HG02798 (cell line): ENCODE results near the gene REG4.
A peak's percentile ranks its signal among the peaks of the same experiment; 100 is the strongest.
"Not testable (repeated sequence)": the region's sequence is repeated elsewhere in the genome, so short reads cannot be mapped to it uniquely, and the experiment has no call there.

ENCODE experiments used
- ATAC-seq: cut with Tn5 transposase; IDR thresholded peaks from one replicate; pipeline ENCODE4 v1.9.1; 2021; ENCODE audit warnings: mild to moderate bottlenecking; ENCODE audit not compliant: unreplicated experiment, poor library complexity

Gene REG4

GRCh38 chr1:119808972-119809550 lies 2.2 kb downstream of the REG4 start:
- peak; percentile 81 for ATAC-seq

- no peak for ATAC-seq
Observed at GRCh38 chr1:119808491-119808890, 2.8 kb downstream of the REG4 start.

DNA sequence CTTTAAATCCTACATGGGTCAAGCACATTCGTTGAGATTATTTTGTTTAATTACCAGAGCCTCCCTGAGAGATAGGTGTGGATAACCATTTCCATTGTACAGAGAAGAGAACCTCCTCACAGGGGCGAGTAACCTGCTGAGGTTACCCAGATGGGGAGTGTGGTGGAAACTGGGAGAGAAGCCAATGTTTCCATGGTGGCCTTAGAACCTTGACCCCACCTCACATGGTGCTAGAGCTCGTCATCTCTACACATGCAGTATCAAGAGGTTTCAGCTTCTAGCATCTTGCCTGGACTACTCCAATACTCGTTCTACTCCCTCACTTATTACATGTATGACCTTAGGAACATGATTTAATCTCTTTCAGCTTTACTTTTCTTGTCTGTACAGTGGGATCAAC lies 4.8 kb downstream of the REG4 start:
- no peak for ATAC-seq

DNA sequence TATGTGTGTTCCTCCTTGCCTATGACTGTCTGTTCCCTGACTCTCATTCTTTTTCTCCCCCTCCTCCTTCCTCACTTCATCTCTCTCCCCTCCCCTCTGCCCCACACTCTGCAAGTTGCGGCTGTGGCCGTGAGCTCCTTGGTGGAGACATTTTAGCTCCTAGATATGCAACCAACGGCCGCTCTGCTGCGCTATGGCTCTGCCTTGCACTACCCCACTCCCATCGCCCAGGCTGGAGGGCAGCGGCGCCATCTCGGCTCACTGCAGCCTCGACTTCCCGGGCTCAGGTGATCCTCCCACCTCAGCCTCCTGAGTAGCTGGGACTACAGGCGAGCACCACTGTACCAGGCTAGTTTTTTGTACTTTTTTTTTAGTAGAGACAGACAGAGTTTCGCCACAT lies 5.5 kb downstream of the REG4 start:
- ATAC-seq = no peak

DNA sequence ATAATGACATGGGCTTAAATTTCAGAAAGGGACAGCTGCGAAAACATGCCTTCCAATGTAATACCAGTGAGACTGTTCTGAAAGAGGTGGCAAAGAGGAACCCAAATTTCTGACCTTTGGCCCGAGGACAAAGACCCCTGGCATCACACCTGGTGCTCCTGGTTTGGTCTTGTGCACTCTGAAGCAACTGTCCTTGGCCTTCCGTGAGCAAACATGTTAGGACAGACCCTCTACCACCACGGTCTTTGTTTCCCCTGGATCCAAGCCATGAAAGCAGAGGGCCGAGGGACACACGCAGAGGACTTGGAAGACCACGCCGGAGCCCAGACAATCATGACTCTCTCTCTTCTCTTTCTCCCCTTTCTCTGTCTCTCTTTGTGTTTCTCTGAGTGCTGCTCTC lies 6.0 kb downstream of the REG4 start:
- no peak for ATAC-seq

GRCh38 chr1:119799599-119800177 lies 11.6 kb downstream of the REG4 start:
- ATAC-seq = no peak

DNA sequence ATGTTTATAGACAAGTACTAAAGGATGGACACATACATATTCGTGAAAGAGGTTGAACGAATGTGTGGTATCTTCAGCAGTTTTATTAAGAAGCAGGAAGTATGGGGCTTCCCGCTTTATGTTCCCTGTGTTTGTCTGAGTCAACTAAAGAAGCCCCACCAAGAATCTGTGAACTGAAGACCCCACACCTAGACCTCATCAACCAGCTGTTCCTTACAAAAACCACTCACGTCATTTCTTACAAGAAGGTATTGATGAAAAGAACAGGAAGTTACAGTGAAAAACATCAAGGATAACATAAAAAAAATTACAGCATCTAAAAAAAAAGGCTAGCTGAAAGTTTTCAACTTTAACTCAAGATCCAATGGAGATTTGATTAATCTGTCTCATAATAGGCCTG lies 12.3 kb downstream of the REG4 start:
- no peak for ATAC-seq

GRCh38 chr1:119797606-119798005 lies 13.7 kb downstream of the REG4 start:
- ATAC-seq = no peak

DNA sequence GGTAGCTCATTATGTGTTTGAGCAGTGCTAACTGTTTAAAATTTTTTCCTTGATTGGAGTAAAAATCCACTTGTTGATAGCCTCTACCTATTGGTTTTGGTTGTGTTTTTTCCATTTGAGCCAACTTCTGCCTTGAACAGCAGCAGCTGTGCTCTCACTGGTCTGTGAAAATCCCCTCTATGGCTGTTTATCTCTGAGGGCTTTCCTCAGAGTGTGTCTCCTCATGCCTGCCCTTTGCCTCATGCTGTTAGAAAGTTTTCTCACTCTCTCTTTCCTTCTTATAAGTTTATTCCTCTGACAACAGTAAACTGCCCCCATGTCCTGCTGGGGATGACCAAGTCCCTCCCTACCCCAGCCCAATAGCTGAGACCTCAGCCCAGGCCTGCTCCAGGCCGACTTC lies 14.1 kb downstream of the REG4 start:
- ATAC-seq = no peak

GRCh38 chr1:119795261-119796200 lies 15.7 kb downstream of the REG4 start:
- ATAC-seq = no peak

- no peak for ATAC-seq
Observed at GRCh38 chr1:119794876-119795240, 16.4 kb downstream of the REG4 start.

DNA sequence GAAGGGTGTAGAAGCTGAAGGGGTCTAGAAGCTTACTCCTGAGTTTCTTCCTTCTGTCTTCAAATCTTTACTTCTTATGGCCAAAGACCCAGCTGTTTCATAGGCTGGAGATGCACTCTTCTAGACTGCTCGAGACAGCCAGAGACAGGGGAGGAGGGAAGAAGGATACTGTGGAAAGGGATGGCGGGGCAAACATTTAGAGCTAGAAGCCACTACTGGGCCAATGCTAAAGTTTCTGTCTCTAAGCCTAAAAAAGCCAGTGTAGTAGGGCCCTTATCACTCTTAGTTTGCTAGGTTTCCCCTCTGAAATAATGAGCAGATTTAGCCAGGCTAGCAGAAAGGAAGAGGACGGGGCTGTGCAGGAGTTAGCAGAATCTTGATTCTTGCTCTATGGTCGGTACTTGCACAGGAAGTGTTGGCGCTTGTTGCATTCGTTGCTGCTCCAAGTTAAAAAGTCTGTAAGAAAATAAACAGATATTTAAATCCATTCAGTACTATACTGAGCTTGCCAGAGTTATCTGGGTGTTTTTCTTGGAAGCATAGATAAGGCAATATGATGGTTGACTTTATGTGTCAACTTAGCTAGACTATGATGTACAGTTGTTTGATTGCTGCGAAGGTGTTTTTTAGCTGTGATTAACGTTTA lies 16.9 kb downstream of the REG4 start:
- no peak for ATAC-seq

- ATAC-seq = no peak
Observed at GRCh38 chr1:119791377-119791776, 19.9 kb downstream of the REG4 start.

DNA sequence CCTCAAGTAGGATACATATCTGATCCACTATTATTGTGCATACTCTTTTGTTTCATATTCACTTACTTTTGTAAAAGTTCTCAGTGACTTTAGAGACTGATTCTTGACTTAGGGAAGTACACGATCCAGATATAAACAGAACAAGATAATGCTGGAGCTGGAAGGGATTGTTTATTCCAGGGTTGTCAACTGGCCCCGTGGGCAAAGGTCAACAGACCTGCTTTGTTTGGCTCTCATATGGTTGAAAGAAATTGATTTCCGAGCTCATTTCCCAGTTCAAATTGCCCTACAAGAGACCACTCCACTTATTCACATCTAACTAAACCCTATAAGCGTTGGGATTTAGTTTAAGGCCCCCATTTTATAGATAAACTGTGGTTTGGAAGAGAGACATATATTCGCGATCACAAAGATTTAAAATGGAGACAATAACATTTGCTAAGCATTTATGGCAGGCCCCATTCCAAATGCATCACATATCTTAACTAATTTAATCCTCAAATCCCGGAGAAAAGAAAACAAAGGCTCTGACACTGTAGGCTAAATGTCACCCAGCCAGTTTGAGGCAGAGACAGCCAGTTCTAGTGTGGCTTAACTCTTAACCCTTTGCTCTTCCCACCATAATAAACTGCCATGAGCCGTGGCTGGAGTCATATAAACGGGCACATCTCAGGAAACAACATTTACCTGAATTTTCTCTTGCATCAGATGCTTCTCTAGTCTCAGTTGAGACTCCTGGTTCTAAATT lies 20.6 kb downstream of the REG4 start:
- ATAC-seq = no peak

DNA sequence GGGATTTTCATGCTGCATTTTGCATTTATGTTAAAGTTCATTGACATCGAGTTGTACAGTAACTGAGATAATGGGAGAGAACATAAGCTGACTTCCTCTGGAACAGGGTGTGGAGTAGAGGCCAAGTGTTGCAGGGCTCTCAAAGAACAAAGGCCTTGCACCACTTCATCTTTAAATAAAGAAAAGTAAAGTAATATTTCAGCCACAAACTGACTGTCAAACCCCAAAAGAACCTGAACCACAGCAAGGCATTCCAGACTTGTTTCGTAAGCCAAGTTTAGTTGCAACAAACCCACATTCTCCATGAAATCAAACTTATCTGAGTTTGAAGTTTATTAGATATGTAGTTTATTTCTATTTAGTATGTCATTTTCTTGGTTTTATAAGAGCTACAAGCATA lies 23.5 kb downstream of the REG4 start:
- no peak for ATAC-seq

DNA sequence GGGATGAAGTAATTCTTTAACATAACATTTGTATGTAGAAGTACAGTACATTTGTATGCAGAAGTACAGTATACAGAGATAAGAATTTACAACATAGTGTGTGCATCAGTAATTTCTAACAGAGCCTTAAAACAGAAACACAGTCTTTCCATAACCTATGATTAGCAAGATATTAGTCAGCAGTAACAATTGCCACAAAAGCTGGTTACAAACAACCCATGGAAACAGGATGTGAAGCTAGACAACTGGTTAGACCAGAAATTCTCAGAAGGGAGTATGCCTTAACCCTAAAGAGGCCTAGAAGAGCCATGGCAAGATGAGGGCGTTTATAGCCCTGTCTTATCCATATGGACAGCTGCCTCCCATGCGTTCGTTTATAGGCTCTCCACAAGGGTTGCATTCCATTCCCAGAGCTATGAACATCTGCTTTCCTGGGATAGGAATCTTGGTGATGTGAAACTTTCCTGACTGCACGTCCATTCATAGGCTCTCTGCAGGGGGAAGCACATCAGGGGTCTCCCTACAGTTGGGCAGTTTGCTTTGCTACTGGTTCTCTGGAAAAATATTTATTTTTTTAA lies 24.7 kb downstream of the REG4 start:
- ATAC-seq = not testable (repeated sequence)

- ATAC-seq = not testable (repeated sequence)
Observed at GRCh38 chr1:119786046-119786445, 25.2 kb downstream of the REG4 start.

DNA sequence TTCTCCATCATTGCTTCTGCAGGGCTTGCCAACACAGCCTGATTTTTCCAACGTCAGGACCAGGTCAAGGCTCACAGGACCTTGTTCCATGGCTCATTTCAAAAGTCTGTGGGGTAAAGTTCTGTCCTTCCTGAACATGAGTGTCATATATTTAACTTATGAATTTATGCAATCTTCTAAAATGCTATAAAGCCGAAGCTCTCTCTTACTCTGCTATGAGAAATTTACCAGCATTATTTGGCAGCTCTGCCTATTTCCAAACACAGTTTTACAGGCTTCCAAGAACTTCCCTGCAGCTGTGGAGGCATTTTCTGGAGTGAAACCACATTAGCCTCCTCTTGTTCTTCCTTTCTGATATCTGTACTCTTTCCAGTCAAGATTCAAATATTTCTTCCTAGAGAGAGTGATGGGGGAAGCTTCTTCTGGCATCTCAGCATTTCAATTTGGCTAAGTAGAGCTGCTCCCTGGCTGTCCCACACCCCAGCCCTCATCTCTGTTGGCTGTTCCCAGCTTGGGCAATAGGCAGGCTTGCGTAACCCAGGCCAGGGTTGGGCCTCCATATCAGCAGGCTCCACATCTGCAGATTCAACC lies 27.0 kb downstream of the REG4 start:
- no peak for ATAC-seq

DNA sequence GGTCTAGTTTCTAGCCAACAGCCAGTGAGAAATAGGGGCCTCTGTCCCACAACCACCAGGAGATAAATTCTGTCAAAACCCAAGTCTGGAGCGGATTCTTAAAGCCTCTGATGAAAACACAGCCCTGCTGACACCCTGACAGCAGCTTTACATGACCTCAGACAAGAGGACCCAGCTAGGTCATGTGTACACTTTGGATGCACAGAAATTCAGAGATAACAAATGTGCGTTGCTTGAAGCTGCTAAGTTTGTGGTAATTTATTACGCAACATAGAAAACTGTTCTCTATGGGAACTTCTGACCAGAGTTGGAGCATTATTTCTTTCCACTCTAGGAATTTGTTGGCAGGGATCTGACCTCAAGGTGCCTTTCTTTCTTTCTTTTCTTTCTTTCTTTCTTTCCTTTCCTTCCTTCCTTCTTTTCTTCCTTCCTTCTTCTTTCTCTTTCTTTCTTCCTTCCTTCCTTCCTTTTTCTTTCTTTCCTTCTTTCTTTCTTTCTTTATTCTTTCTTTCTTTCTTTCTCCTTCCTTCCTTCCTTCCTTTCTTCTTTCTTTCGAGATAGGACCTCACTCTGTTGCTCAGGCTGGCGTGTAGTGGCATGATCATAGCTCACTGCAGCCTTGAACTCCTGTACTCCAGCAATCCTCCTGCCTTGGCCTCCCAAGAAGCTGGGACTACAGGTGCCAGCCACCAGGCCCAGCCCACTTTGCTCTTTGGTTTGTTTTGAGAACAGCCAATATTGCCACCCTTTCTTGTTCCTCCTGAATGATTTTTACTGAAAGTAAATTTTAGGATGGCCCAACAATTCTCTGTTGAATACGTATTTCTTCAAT lies 27.7 kb downstream of the REG4 start:
- no peak for ATAC-seq
